Measurements from ENCODE around the gene ARSI.

The ARSI gene

GRCh38 chr5:150291388-150292385 is 11.0 kb downstream of the ARSI start:
- DNase-seq = peak in 1 of 3 donors; percentile 22

GRCh38 chr5:150289551-150290390 is 12.9 kb downstream of the ARSI start, which contains the start of gene CAMK2A:
TSS of gene CAMK2A (minus strand) at chr5:150289773. CDS start at chr5:150289625, 148 bp downstream.
- no peak for DNase-seq

GRCh38 chr5:150288791-150289190 is 13.9 kb downstream of the ARSI start:
- no peak for DNase-seq

GRCh38 chr5:150288361-150288760 is 14.3 kb downstream of the ARSI start:
- DNase-seq = no peak

- DNase-seq = peak in 2 of 3 donors; percentile 11 to 32
Measured at GRCh38 chr5:150286820-150287219, 15.9 kb downstream of the ARSI start.

GRCh38 chr5:150285114-150285513 is 17.6 kb downstream of the ARSI start:
- DNase-seq = no peak

- DNase-seq = no peak
Measured at GRCh38 chr5:150284311-150284710, 18.4 kb downstream of the ARSI start.

- no peak for DNase-seq
Measured at GRCh38 chr5:150283904-150284303, 18.8 kb downstream of the ARSI start.

- DNase-seq = no peak
Measured at GRCh38 chr5:150281987-150282386, 20.7 kb downstream of the ARSI start.

- no peak for DNase-seq
Measured at GRCh38 chr5:150279330-150280020, 23.2 kb downstream of the ARSI start.

- no peak for DNase-seq
Measured at GRCh38 chr5:150278916-150279315, 23.8 kb downstream of the ARSI start.

GRCh38 chr5:150278046-150278730 is 24.5 kb downstream of the ARSI start:
- DNase-seq = no peak

- no peak for DNase-seq
Measured at GRCh38 chr5:150277043-150277442, 25.7 kb downstream of the ARSI start.

- no peak for DNase-seq
Measured at GRCh38 chr5:150274811-150275210, 27.9 kb downstream of the ARSI start.

GRCh38 chr5:150272531-150272930 is 30.2 kb downstream of the ARSI start:
- peak in 2 of 3 donors; percentile 15 to 35 for DNase-seq

- DNase-seq = no peak
Measured at GRCh38 chr5:150271923-150272322, 30.8 kb downstream of the ARSI start.

GRCh38 chr5:150271296-150271692 is 31.4 kb downstream of the ARSI start:
- DNase-seq = no peak

GRCh38 chr5:150270541-150271295 is 32.0 kb downstream of the ARSI start:
- DNase-seq = no peak

- DNase-seq = no peak
Measured at GRCh38 chr5:150266871-150267291, 35.8 kb downstream of the ARSI start.

GRCh38 chr5:150265870-150266383 is 36.8 kb downstream of the ARSI start:
- DNase-seq = no peak
